Measurements from ENCODE around the gene STUM. TPM values are rescaled to one million over a fixed set of nuclear protein-coding genes. Genes with fewer than 3 reads are reported as not detected.

The STUM gene
- polyA plus RNA-seq, 1 of the 3 experiments (the other 2 are of a cell fraction): not detected

GRCh38 chr1:226571893-226572292, 23.3 kb downstream of the STUM start (continued):
- TF ChIP-seq USF2 (IDR thresholded peaks at IDR 0.05; ENCODE audit: borderline replicate concordance, low read depth, low read length): no peak

GRCh38 chr1:226572325-226572726, 23.8 kb downstream of the STUM start:
- Histone ChIP-seq H3K27ac (ENCODE audit: low read depth in 2 of 2, low read length in 1 of 2) (no peak overlapping the region), H3K36me3 (replicated peaks in 1 of 2; ENCODE audit: control insufficient read depth in 1 of 2, insufficient read depth in 2 of 2, low read length in 1 of 2) (no peaks in the 10 kb centered on the region), H3K27me3 (ENCODE audit: insufficient read depth) (peaks cover 9% of the 10 kb centered on the region; the same call in 1 of the 2 replicates), H3K4me1 (ENCODE audit: control insufficient read depth in 1 of 2, insufficient read depth in 2 of 2, low read depth in 1 of 2, low read length in 1 of 2) (peaks cover 0 to 9% of the 10 kb centered on the region in 2 experiments; a peak in 1 of 4 replicates), H2AFZ (ENCODE audit: low read depth) (no peak overlapping the region), H3K9me3 (no peaks in the 10 kb centered on the region), H3K4me3 (ENCODE audit: low read depth in 2 of 2, low read length in 1 of 2) (no peak overlapping the region), H3K4me2 (no peak overlapping the region), H3F3A (replicated peaks; ENCODE audit: insufficient read depth) (no peaks in the 10 kb centered on the region), H3K79me2 (ENCODE audit: insufficient read depth) (no peaks in the 10 kb centered on the region), H3K9me2 (no peaks in the 10 kb centered on the region), H3K9ac (no peak overlapping the region), H4K20me1 (ENCODE audit: insufficient read depth) (no peaks in the 10 kb centered on the region)
- 65% methylated on average over 8 of the region's 8 CpGs for WGBS (ENCODE audit: low lambda C conversion rate)
- TF ChIP-seq, protein P1, sequence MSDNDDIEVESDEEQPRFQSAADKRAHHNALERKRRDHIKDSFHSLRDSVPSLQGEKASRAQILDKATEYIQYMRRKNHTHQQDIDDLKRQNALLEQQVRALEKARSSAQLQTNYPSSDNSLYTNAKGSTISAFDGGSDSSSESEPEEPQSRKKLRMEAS (IDR thresholded peaks at IDR 0.05; ENCODE audit: low read depth): no peak
- TF ChIP-seq TEAD4 (IDR thresholded peaks at IDR 0.05; ENCODE audit: borderline replicate concordance, insufficient read depth) (no peak), SMC3 (IDR thresholded peaks at IDR 0.05; ENCODE audit: low read depth, low read length) (no peak), FOSL2 (IDR thresholded peaks at IDR 0.05; ENCODE audit: borderline replicate concordance, low read depth) (no peak), IRF3 (IDR thresholded peaks at IDR 0.05; ENCODE audit: low read depth, low read length) (no peak), RAD21 (IDR thresholded peaks at IDR 0.05; ENCODE audit: low read length) (no peak), CHD2 (IDR thresholded peaks at IDR 0.05; ENCODE audit: low read length, partially characterized antibody) (no peak), USF2 (IDR thresholded peaks at IDR 0.05; ENCODE audit: borderline replicate concordance, low read depth, low read length) (no peak), RXRA (IDR thresholded peaks at IDR 0.05; ENCODE audit: borderline replicate concordance, low read depth) (no peak), SIN3A (IDR thresholded peaks at IDR 0.05; ENCODE audit: borderline replicate concordance, low read depth, low read length) (no peak)
- TF ChIP-seq, protein P2, sequence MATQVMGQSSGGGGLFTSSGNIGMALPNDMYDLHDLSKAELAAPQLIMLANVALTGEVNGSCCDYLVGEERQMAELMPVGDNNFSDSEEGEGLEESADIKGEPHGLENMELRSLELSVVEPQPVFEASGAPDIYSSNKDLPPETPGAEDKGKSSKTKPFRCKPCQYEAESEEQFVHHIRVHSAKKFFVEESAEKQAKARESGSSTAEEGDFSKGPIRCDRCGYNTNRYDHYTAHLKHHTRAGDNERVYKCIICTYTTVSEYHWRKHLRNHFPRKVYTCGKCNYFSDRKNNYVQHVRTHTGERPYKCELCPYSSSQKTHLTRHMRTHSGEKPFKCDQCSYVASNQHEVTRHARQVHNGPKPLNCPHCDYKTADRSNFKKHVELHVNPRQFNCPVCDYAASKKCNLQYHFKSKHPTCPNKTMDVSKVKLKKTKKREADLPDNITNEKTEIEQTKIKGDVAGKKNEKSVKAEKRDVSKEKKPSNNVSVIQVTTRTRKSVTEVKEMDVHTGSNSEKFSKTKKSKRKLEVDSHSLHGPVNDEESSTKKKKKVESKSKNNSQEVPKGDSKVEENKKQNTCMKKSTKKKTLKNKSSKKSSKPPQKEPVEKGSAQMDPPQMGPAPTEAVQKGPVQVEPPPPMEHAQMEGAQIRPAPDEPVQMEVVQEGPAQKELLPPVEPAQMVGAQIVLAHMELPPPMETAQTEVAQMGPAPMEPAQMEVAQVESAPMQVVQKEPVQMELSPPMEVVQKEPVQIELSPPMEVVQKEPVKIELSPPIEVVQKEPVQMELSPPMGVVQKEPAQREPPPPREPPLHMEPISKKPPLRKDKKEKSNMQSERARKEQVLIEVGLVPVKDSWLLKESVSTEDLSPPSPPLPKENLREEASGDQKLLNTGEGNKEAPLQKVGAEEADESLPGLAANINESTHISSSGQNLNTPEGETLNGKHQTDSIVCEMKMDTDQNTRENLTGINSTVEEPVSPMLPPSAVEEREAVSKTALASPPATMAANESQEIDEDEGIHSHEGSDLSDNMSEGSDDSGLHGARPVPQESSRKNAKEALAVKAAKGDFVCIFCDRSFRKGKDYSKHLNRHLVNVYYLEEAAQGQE (IDR thresholded peaks at IDR 0.05; ENCODE audit: low read depth, low read length): no peak
- TF ChIP-seq, protein P3, sequence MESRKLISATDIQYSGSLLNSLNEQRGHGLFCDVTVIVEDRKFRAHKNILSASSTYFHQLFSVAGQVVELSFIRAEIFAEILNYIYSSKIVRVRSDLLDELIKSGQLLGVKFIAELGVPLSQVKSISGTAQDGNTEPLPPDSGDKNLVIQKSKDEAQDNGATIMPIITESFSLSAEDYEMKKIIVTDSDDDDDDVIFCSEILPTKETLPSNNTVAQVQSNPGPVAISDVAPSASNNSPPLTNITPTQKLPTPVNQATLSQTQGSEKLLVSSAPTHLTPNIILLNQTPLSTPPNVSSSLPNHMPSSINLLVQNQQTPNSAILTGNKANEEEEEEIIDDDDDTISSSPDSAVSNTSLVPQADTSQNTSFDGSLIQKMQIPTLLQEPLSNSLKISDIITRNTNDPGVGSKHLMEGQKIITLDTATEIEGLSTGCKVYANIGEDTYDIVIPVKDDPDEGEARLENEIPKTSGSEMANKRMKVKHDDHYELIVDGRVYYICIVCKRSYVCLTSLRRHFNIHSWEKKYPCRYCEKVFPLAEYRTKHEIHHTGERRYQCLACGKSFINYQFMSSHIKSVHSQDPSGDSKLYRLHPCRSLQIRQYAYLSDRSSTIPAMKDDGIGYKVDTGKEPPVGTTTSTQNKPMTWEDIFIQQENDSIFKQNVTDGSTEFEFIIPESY (IDR thresholded peaks at IDR 0.05; ENCODE audit: borderline replicate concordance, low read depth): no peak
- DNase-seq: no peak
- CTCF ChIA-PET: interaction anchor here (0.7 to 2.0 kb wide), 3 partner anchors 24 to 61 kb away, joined by 3 to 6 read pairs (median 6); partner anchors contain the start of gene STUM
- POLR2A ChIA-PET: no interaction called here
